HG02973 (cell line): ENCODE data around the gene HOXD9.

Source experiments
- ATAC-seq: cut with Tn5 transposase; IDR thresholded peaks from one replicate; pipeline ENCODE4 v1.9.1; 2021; ENCODE audit warnings: moderate library complexity; ENCODE audit not compliant: unreplicated experiment

The HOXD9 gene

DNA sequence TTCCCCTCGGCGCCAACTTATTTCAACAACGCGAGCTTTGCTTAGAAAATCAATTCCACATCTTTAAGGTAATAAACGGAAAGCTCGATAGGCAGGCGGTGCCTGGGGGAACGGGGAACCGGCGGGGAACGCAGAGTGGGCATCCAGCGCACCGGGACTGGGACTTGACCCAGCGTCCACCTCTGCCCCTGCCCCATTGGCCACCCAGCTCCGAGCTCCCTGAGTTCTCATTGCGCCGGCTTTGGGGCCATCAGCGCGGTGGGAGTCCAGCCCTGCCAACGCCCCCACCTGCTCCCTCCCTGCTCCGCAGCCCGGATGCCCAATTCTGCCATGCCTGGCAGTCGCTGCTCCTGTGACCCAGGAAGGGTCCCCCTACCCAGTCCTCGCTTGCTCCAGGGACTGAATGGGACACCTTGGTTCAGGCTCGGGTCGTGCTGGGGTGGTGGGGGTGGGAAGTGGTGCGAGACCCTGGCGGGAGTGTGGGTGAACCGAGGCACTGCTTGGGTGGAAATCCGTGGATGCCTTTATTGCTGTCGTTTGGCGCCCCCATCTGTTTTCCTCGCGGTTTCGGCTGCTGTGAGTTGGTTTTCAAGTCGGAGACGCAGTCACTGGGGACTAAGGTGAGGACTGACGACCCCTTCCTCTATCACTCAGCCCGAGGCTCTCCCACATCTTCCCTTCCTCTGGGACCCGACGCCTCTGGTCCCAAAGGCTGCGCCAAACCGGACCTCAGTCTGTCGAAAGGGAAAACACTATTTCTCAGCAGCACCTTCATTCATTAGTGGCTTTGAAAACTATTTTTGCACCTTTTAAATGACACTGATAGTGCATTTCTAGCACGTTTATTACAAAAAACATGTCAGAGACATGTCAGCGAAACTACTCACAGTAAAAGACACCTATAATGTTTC lies 36.4 kb upstream of the HOXD9 start:
- no peak for ATAC-seq

DNA sequence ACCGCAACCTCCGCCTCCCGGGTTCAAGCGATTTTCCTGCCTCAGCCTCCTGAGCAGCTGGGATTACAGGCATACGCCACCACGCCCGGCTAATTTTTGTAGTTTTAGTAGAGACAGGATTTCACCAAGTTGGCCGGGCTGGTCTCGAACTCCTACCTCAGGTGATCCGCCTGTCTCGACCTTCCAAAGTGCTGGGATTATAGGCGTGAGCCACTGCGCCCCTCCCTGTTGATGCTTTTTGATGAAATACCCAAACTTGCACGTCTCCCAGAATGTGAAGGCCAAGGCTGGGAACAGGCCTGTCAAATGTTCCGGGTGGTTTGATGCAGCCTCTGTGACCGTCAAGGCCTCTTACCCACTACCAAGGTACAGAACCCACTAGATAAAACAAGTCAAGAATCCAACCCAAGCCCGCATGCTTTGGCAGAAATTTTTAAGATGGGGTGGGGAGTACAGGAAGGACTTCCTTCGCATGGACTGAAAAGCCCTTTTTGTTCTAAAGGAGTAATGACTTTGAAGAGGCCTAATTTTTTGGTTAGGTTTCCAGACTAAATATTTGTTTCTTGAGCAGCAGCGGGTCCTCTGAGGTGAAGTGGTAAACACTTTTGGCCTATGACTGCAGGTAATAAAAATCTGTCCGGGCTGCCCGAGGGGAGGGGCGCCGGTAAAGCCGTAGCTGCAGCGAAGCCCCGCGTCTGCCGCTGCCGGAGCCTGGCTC lies 35.0 kb upstream of the HOXD9 start:
- ATAC-seq, result no peak

DNA sequence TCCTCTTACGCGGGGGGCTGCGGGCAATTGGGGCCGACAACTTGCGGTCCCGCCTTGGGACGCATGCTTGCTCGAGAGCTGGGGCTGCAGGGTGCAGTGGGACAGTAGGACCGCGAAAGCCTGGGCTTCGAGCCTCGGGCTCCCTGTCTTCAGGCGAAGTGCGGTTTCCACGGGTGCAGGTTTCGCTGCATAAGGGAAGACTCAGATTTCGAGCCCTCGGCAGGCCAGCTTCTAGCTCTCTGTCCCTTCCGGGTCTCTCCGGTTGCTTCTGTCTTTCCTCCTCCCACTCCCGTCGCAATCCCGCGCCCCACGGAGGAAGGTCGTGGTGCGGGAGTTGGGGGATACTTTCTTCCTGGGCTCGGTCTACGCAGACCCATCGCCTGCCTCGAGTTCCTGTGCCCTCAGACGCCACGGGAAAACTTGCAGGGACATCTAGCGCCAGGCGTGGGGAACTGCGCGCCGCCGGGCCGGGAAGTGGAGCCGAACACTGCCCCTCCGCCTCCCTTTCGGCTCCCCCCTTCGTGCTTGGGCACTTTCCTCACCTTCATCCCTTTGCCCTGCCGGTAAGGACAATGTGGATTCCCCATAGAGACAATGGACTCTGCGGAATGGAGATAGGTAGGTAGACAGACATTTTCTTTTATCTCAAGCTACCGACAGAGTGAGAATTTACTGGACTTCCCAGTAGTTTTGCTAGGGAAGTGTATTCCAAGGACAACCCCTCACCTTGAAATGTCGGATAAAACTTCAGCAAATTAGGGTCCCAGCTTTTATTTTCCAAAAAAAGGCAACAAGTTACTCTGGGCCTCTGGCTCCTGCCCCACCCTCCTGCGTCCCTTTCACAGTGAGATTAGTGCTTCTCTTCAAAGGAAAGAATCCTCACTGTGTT lies 34.2 kb upstream of the HOXD9 start:
- ATAC-seq, result no peak

DNA sequence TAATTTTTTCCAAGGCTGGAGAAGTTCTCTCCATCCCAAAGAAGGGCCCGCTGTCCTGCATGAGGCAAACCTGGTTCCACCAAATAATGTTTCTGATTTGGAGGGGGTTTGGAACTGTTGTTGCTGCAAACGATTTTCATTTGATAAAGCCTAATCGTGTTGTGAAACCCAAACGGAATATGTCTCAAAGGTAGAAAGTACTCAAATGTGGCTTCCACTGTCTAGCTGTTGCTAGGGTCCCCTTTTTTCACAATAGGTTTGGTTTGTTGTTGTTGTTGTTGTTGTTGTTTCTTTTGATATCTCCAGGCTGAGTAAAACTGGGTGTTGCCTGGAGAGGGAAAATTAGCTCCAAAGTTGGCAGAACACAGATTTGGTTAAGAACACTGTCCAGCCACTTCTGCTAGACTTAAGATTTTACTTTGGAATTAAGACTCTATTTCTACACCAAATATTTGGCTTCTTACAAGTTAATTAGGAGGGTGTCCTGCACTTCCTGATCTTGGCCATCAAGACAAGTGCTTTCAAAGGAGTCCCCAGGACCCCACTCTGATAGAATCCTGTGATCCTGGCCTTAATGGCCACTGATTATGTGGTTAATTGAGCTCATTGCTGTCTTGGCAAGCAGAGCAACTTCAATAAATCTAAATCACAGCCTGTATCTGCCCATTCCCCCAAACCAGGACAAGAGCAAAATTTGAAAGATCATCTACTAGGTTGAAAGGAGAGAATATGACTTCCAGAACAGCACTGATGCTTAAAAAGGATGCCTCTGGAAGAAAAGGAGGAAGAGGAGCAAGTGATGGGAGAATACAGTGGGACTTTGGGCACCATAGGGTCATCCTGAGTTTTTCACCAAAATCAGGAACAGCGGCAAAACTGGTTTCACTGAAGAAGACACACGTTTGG lies 33.3 kb upstream of the HOXD9 start:
- no peak for ATAC-seq

DNA sequence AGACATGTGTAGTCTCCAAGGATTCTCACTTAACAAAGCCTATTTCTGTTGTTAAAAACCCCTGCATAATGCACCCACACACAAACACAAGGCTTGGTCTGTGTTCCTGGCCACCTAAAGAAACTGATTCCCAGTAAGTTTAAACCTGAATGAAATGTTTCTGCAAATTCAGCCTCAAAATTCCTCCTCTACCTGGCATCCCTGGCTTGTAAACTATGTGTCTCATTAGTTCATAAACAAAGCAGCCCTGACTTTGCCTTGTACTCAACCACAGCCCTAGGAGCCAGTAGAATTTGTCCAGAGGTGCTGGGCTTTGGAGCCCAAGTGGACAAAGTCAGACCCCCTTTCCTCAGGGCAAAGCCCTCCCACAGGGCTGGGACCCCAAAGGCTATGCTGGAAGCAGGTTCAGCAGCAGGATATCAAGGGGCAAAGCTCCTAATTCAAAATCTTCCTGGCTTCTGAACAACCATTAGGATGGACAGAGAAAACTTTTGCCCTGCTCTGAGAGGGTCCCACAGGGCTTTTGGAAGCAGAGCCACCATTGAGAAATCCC lies 32.6 kb upstream of the HOXD9 start:
- no peak for ATAC-seq

DNA sequence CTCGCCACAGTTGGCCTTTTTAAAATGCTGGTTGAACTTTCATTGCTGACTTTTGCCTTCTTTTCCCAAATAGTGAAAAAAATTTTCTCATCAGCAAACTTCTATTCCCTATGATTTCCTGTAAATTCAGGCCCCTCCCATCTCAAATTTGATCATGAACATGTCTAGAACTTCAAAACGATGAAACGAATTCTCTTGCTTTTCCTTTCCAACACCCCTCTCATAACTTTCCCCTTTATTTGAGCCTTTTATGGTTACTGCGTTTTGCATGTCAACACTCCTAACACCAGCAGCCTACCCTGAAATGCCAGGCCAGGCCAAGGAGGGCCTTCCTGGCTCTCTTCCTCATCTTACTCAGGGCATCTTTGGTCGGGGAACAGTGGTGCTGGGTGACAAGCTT lies 31.7 kb upstream of the HOXD9 start:
- no peak for ATAC-seq

DNA sequence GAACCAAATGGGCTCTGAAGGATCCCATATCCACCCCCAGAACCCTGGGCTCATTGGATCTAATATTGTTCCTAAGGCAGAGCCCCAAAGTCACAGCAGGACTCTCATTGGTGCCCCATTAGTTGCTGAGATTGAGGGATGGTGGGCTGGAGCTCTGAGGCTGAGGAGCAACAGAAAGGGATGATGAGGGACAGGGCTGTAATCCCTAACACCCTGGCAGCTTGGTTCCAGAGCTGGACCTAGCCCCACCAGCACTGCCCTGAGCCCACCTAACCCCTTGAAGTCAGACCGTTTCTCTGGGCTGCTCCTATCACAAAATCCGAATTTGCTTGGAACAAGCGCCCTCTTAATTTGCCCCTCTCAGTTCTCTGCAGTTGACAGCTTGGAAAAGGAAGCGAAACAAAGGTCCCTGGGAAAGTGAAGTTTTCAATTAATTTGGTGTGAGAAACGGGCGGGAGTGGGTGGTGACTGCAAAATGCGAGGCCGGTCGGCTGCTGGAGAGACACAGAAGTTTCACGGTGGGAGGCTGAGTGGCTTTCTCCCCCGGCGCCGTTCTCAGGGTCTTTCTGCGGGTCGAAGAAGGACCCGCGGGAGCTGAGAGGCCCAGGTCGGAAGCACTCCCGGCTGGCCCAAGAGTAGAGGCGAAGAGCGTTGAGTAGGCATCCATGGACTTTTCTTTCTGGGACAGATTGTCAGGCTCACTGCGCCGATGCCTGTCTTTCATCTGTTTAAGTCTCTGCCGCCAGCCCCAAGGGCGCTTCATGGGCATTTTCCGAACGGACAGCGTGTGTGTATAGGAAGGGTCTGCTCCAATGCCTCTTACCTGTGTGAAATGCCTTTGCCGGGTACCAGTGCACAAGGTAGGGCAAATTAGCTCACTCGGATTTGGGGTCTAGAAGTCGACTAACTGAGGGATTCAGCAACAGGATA lies 30.9 kb upstream of the HOXD9 start:
- ATAC-seq, result no peak

DNA sequence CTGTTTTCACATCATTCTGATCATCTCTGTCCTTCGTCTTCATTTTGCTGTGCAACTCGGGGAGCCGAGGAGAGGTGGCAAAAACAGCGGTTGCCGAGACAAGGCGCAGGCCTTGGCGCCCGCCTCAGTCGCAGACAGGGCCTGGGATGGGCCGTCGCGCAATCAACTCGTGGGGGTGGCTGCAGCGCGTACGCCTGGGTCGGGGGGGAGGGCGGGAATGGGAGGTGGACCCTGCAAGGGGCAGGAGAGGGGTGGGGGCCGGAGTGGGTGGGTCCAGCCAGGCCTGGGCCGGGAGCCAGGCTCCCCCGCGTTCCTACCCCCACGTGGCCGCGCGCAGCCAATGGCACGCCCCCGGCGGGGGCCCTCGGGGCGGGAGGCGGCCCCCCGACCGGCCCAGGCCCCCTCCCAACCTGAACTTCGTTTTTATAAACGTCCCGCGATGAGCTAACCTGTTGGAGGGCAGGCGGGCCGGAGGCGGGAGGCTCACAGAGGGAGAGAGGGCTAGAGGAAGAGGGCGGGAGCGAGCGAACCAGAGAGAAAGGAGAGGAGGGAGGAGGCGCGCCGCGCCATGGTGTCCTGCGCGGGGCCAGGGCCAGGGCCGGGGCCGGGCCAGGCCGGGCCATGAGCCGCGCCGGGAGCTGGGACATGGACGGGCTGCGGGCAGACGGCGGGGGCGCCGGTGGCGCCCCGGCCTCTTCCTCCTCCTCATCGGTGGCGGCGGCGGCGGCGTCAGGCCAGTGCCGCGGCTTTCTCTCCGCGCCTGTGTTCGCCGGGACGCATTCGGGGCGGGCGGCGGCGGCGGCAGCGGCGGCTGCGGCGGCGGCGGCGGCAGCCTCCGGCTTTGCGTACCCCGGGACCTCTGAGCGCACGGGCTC lies 30.0 kb upstream of the HOXD9 start, which contains the start of gene HOXD13:
HOXD13 (plus strand) TSS at position 452 of the 875 bp plus-strand sequence; CDS start at position 622, 170 bp downstream.
- no peak for ATAC-seq

DNA sequence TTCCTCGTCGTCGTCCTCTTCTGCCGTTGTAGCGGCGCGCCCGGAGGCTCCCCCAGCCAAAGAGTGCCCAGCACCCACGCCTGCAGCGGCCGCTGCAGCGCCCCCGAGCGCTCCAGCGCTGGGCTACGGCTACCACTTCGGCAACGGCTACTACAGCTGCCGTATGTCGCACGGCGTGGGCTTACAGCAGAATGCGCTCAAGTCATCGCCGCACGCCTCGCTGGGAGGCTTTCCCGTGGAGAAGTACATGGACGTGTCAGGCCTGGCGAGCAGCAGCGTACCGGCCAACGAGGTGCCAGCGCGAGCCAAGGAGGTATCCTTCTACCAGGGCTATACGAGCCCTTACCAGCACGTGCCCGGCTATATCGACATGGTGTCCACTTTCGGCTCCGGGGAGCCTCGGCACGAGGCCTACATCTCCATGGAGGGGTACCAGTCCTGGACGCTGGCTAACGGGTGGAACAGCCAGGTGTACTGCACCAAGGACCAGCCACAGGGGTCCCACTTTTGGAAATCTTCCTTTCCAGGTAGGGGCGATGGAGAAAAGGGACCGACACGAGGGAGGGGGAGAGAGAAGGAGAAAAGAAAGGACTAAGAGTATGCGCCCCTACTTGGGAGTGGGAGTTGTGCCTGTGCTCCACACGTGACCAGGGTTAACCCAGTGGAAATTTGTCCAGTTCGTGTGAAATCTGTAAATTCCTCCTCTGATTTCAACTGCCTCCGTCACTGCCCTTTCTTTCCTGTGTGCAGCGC lies 29.2 kb upstream of the HOXD9 start:
- ATAC-seq, result no peak

DNA sequence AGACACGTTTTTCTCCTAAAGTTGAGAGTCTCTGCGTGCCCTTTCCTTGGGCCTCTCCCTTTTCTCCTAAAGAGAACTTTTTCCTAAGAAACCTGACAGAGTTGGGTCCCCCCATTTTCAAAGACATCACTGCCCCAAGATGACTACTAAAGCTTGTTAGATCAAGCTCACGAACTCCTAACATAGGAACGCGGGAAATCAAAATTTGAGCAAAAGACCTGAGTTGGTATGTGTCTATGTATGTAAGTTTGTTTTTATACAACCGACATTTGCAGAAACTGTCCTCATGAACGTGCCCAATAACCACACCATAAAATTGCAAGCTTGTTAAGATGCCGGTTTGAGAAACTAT lies 28.6 kb upstream of the HOXD9 start:
- no peak for ATAC-seq

DNA sequence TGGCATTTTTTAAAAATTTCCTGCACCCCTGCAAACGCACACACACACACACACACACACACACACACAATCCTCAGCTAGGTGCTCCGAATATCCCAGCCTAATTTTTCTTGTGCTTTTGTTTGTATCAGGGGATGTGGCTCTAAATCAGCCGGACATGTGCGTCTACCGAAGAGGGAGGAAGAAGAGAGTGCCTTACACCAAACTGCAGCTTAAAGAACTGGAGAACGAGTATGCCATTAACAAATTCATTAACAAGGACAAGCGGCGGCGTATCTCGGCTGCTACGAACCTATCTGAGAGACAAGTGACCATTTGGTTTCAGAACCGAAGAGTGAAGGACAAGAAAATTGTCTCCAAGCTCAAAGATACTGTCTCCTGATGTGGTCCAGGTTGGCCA lies 28.2 kb upstream of the HOXD9 start:
- ATAC-seq, result no peak

DNA sequence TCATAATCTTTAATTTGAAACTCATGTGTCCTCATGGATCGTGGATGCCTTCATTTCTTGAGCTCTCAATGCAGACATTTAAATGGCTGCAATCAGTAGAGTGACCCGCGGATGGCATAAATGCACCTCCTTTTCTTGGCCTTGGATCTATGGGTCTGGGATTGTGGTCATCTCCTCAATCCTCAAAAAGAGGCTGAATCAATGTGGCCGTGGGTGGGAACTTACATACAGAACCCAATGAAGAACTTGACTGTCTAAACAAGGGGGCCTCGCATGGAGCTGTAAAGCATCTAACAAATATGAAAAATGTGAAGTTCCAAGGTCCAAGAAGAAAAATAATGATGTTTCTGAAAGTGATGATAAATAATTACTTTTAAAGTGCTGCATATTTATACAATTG lies 27.1 kb upstream of the HOXD9 start:
- no peak for ATAC-seq

DNA sequence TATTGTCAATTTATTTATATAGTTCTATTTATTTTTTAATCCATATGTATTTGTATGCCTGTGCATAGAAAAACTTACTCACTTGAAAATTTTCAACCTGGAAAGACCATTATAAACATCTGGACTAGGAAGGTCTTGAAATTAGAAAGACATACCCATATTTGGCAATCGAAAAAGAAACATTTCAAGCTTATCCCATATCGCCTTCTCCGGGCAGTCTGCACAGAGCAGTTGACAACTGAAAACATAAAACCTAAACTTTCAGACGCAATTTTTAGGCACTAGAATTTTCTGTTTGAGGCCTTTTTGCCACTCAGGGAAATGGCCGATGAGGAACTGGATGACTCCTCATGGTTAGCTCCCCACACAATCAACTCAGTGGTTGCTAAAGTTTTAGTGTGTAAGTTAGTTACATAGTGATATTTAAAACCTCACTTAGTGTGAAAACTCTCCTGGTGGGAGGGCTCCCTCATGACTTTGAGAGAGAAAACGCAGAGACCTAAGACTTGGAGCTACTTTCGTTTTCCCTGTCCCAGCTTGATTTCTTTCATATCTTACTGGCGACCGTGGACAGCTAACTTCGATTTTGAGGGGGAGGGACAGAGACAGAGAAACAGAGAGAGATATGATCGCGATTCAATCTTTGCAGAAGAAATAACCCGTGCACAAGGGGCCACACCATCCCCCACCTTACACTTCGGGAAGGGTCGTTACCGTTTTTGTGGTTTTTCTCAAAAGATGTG lies 26.1 kb upstream of the HOXD9 start:
- no peak for ATAC-seq

DNA sequence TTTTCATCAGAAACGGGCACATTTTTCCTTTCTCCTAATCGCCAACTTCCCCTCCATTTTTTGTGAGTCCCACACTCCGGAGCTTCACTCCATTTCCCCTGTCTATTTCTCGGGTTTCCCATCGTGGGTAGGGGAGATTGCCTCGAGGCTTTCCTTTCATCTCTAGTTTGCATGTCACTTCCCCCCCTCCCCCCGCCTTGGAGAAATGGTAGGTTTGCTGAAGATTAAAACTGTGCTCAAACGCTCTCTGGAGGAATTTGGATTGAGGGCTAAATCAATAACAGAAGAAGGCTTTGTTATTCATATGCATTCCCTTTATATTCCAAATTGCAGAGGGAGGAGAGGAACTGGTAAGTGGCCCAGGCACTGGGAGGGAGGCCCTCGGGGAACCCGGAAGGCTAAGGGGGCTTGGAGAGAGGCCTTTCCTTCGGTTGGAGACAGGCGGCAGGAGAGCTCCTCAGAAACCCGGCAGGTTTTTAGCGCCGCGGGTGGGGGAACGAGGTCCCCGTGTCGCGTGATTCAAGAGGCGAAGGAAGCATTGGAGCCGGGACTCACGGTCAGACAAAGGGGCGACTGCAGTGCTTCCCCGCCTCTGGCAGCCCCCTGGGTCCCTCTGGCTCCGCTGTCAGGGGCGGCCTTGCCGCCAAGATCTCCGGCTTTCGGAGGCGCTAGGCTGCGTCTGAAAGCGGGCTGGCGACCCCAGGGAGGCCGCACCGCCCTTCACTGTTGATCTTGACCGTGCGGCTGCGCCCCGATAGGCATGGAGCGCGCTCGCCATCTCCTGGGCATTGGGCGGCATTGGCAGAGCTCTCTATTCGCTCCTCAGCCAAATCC lies 25.3 kb upstream of the HOXD9 start:
- ATAC-seq, result peak; percentile 79

DNA sequence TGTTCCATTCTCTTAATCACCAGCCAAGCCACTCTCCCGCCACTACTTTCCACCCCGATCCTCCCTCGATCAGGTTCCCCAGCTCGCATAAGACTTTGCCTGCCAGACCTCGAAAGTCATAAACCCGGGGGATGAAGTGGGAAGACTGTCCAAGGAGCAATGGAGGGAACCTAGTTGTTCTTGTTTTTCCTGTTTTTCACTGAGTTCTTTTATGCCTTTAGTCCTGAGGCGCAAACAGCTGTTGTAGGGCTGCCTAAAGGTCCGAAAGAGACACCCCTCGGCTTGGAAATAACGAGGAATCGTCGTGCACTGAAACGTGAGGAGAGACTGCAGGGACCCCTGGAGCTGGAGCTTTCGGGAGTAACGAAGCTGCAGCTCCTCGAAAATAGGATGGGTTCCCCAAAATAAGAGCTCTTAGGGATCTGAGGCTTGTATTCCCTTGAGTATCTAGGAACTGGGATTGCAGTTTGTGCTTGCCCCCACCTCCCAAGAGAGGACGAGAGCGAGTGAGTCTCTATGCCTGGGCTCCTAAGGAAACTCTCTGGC lies 24.6 kb upstream of the HOXD9 start:
- ATAC-seq, result no peak
